ENCODE measurements around the gene TMTC1.
"Not testable (repeated sequence)": the region's sequence is repeated elsewhere in the genome, so short reads cannot be mapped to it uniquely, and the experiment has no call there.

Gene TMTC1

GRCh38 chr12:29578070-29578469 lies 205.7 kb downstream of the TMTC1 start:
- no peak for DNase-seq (ENCODE audit: low read depth in 1 of 2, low spot score in 1 of 2)

GRCh38 chr12:29574500-29574899 lies 209.2 kb downstream of the TMTC1 start:
- DNase-seq (ENCODE audit: low read depth in 1 of 2, low spot score in 1 of 2), result no peak

GRCh38 chr12:29572938-29573337 lies 210.8 kb downstream of the TMTC1 start:
- DNase-seq (ENCODE audit: low read depth in 1 of 2, low spot score in 1 of 2), result no peak

- DNase-seq (ENCODE audit: low read depth in 1 of 2, low spot score in 1 of 2), result no peak
Observed at GRCh38 chr12:29572464-29572863, 211.3 kb downstream of the TMTC1 start.

GRCh38 chr12:29569132-29569757 lies 214.5 kb downstream of the TMTC1 start:
- DNase-seq (ENCODE audit: low read depth in 1 of 2, low spot score in 1 of 2), result no peak

GRCh38 chr12:29566441-29566840 lies 217.3 kb downstream of the TMTC1 start:
- DNase-seq (ENCODE audit: low read depth in 1 of 2, low spot score in 1 of 2), result no peak

GRCh38 chr12:29565727-29566126 lies 218.0 kb downstream of the TMTC1 start:
- DNase-seq (ENCODE audit: low read depth in 1 of 2, low spot score in 1 of 2), result no peak

- DNase-seq (ENCODE audit: low read depth in 1 of 2, low spot score in 1 of 2), result no peak
Observed at GRCh38 chr12:29564925-29565324, 218.8 kb downstream of the TMTC1 start.

- no peak for DNase-seq (ENCODE audit: low read depth in 1 of 2, low spot score in 1 of 2)
Observed at GRCh38 chr12:29563636-29564035, 220.1 kb downstream of the TMTC1 start.

GRCh38 chr12:29563071-29563470 lies 220.7 kb downstream of the TMTC1 start:
- DNase-seq (ENCODE audit: low read depth in 1 of 2, low spot score in 1 of 2), result no peak

- no peak for DNase-seq (ENCODE audit: low read depth in 1 of 2, low spot score in 1 of 2)
Observed at GRCh38 chr12:29562110-29562804, 221.5 kb downstream of the TMTC1 start.

GRCh38 chr12:29561664-29562071 lies 222.1 kb downstream of the TMTC1 start:
- DNase-seq (ENCODE audit: low read depth in 1 of 2, low spot score in 1 of 2), result no peak

- DNase-seq (ENCODE audit: low read depth in 1 of 2, low spot score in 1 of 2), result no peak
Observed at GRCh38 chr12:29559198-29559597, 224.5 kb downstream of the TMTC1 start.

- DNase-seq (ENCODE audit: low read depth in 1 of 2, low spot score in 1 of 2), result no peak
Observed at GRCh38 chr12:29556363-29556762, 227.4 kb downstream of the TMTC1 start.

GRCh38 chr12:29555451-29555850 lies 228.3 kb downstream of the TMTC1 start:
- not testable (repeated sequence) for DNase-seq (ENCODE audit: low read depth in 1 of 2, low spot score in 1 of 2)

GRCh38 chr12:29552994-29553748 lies 230.6 kb downstream of the TMTC1 start:
- DNase-seq (ENCODE audit: low read depth in 1 of 2, low spot score in 1 of 2), result no peak

- peak; percentile 25 to 26 for DNase-seq (ENCODE audit: low read depth in 1 of 2, low spot score in 1 of 2)
Observed at GRCh38 chr12:29552324-29552927, 231.3 kb downstream of the TMTC1 start.

- no peak for DNase-seq (ENCODE audit: low read depth in 1 of 2, low spot score in 1 of 2)
Observed at GRCh38 chr12:29551812-29552211, 231.9 kb downstream of the TMTC1 start.

- DNase-seq (ENCODE audit: low read depth in 1 of 2, low spot score in 1 of 2), result no peak
Observed at GRCh38 chr12:29547864-29548263, 235.9 kb downstream of the TMTC1 start.

- no peak for DNase-seq (ENCODE audit: low read depth in 1 of 2, low spot score in 1 of 2)
Observed at GRCh38 chr12:29547151-29547632, 236.6 kb downstream of the TMTC1 start.

GRCh38 chr12:29546000-29546399 lies 237.7 kb downstream of the TMTC1 start:
- DNase-seq (ENCODE audit: low read depth in 1 of 2, low spot score in 1 of 2), result no peak

GRCh38 chr12:29545102-29545467 lies 238.7 kb downstream of the TMTC1 start:
- no peak for DNase-seq (ENCODE audit: low read depth in 1 of 2, low spot score in 1 of 2)
